GM18873 (cell line): ENCODE results near the gene DHCR24.
"Not testable (repeated sequence)": the region's sequence is repeated elsewhere in the genome, so short reads cannot be mapped to it uniquely, and the experiment has no call there.

ENCODE experiments used
- ATAC-seq: cut with Tn5 transposase; IDR thresholded peaks from one replicate; pipeline ENCODE4 v1.9.1; 2021; ENCODE audit warnings: mild to moderate bottlenecking, moderate library complexity, moderate number of reproducible peaks; ENCODE audit not compliant: unreplicated experiment, low FRiP score

Gene DHCR24

DNA sequence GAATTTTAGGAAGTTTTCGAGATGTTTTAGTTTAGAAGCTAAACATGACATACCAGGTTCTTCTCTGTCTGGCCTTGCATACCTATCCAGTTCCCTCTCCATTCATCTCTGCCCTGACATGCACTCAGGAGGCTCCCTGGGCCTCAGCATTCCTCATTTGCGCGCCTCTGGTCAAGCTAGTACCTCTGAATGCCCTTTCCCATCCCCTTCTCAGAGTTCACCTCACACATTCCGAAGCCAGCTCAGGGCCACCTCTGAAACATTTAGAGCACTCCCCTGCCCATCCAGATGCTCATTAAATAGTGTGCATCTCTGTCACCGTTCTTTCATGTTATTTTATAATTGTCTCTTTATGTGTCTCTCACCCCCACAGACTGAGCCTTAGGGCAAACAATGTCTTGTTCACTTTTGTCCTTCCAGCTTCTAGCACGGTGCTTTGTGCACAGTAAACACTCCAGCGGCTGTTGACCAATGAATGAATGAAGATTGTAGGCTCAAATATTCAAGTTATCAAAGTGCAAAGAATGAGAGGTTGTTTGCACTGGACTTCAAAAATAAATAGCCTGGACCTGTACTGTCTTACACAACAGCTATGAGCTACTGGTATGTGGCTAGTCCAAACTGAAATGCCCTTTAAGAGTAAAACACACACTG is 1.2 kb upstream of the DHCR24 start:
- ATAC-seq, result no peak

DNA sequence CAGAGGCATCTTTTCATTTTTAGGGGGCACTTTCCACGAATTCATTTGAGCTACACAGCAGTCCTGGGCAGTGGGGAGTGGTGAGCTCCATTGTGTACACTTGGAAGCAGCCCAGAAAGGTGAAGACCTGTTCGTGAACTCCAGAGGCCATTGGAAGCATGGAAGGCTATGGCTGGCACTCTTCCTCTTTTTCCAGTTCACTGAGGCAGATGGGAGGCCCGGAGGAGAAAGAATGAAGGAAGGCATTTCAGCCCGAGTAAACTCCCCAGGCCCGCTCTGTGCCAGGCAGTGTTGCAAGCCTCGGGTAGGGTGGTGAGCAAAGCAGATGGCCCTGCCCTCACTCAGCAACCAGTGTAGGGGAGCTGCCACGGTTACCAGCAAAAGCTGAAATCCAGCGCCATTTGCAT is 673 bp upstream of the DHCR24 start:
- ATAC-seq, result no peak

GRCh38 chr1:54885807-54886723 is 930 bp downstream of the DHCR24 start:
- ATAC-seq, result no peak

DNA sequence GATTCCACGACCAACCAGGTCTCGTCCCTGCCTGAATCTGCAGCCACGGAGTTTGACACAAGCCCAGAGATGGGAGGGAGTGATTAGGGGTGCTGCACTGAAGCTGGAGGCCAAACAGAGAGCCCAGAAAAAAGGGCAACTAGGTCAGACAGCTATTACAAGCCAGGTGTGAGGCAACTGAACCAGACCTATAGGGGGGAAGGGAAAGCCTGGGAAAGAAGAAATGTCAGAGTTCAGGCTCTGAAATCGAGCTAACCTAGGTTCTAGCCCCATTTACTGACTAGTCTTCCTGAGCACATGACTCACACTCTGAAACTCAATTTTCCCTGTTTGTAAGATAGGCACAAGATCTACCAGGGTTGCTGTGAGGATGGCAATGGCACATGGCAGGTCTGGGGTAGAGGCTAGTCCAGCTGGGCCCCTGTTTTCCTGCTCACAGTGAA is 1.7 kb downstream of the DHCR24 start:
- ATAC-seq, result no peak

GRCh38 chr1:54884768-54885167 is 2.2 kb downstream of the DHCR24 start:
- ATAC-seq, result no peak

- ATAC-seq, result no peak
Measured at GRCh38 chr1:54884135-54884586, 2.8 kb downstream of the DHCR24 start.

DNA sequence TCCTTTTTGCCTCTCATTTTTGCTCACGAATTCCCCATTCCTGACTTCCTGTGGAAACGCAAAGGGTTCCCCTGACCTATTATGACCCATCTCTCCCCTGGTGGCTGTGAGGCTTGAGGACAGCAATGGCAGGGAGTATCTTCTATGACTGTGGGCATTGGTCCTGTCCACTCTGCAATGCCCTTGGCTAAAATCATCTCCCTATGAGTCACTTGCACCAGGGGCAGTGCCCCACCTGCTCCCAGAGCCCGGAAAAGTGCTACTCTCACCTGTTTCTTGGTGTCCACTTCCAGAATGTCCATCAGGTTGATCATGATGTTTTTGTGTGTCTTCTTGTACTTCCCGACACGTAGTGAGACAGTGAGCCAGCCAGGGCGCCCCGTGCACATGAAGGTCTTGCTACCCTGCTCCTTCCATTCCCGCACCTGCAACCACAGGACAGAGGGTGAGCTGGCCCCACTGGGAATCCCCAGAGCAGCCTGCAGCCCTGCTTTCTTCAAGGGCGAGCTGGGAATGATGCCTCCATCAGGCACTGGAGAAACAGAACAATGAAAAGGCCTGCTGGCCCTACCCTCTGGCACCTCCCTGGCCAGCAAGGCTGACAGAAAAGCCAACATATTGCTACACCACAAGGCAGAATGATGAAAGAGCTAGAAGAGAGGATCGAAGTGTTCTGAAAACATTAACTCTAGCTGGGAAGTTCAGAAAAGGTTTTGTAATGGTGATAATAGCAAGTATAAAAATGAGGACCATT is 3.5 kb downstream of the DHCR24 start:
- no peak for ATAC-seq

GRCh38 chr1:54882519-54882918 is 4.5 kb downstream of the DHCR24 start:
- ATAC-seq, result no peak

DNA sequence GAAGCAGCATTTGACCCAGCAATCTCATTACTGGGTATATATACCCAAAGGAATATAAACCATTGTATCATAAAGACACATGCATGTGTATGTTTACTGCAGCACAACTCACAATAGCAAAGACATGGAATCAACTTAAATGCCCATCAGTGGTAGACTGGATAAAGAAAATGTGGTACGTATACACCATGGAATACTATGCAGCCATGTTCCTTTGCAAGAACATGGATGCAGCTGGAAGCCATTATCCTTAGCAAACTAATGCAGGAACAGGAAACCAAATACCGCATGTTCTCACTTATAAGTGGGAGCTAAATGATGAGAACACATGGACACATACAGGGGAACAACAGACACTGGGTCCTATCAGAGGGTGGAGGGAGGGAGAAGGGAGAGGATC is 5.4 kb downstream of the DHCR24 start:
- ATAC-seq, result not testable (repeated sequence)

DNA sequence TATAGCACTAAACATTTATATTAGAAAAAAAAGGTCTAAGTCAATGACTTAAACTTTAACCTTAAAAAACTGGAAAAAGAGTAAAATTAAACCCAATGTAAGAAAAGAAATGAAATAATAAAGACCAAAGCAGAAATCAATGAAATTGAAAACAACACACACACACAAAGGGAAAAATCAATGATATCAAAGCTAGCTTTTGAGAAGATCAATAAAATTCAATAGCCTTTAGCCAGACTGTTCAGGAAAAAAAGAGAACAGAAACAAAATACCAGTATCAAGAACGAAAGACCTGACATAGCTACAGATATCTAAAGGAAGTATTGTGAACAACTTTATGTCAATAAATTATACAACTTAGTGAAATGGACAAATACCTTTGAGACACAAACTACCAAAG is 7.1 kb downstream of the DHCR24 start:
- no peak for ATAC-seq

- ATAC-seq, result no peak
Measured at GRCh38 chr1:54876814-54877213, 10.2 kb downstream of the DHCR24 start.

DNA sequence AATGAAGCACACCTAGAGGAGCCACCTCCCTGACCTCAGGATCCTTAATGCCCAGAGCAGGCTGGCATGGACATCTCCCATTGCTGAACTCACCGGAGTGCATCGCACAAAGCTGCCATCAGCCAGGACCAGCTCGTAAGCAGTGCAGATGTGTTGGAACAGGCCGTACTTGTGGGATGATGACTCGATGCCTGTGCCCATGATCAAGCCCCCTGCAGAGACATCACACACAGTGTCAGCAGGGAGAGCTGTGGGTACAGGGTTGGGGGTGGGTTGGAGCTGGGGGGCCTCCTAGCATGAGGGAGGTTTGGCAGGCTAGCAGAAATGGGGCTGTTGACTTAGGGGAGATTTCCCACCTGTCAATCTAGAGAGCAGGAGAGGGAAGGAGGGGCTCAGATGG is 12.0 kb downstream of the DHCR24 start:
- no peak for ATAC-seq

DNA sequence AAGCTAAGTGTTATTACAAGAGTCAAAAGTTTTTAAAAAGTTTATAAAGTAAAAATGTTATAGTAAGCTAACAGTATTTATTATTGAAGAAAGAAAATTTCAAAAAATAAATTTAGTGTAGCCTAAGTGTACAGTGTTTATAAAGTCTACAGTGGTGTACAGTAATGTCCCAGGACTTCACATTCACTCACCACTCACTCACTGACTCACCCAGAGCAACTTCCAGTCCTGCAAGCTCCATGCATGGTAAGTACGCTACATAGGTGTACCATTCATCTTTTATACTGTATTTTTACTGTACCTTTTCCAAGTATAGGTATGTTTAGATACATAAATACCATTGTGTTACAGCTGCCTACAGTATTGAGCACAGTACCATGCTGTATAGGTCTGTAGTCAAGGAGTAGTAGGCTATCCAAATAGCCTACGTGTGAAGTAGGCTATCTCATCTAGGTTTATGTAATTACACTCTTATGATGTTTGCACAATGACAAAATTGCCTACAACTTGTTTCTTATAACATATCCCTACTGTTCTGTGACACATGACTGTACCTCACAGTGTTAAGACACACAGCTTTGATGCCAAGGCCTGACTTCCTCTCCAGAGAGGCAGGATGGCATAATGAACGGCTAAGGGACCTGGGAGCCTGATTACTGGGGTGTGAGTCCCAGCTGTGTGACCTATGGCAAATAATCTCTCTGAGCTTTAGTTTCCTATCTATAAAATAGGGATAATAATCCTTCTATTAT is 12.7 kb downstream of the DHCR24 start:
- ATAC-seq, result no peak

- no peak for ATAC-seq
Measured at GRCh38 chr1:54872036-54872331, 15.0 kb downstream of the DHCR24 start.

- ATAC-seq, result no peak
Measured at GRCh38 chr1:54871275-54872035, 15.5 kb downstream of the DHCR24 start.

DNA sequence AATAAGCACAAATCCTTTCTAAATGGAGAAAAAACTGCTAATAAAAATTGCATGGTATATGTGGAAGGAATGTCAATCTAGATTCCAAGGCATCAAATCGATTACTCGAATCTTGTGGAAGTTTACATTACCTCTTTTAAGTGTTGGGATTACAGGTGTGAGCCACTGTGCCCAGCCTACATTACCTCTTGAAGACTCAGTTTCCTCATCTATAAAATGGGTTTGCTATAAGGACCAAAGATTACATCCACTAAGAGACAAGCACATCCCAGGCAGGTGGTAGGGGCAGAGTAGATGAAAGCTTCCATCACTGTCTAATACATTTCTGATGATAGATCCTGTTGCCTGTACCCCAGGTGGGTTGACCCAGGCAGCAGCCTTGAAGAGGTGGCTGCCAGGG is 16.1 kb downstream of the DHCR24 start:
- no peak for ATAC-seq

- no peak for ATAC-seq
Measured at GRCh38 chr1:54869173-54869851, 17.7 kb downstream of the DHCR24 start.

DNA sequence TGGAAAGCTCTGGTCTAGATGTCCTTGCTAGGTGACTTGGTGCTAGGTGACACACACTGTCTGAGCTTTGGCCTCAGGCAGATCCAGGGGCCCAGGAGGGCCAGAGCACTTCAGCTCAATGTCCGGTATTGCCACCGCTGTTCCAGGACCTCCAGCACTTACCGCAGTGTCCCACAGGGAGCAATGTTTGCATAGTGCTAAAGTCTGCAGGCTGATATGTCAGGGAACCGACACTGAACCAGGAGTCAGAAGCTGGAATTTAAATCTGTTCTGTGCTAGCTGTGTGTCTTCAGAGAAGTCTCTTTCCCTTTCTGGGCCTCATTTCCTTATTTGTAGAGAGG is 19.3 kb downstream of the DHCR24 start:
- ATAC-seq, result no peak
